Measurements from ENCODE around the gene RASGRP3. TPM values are rescaled to one million over a fixed set of nuclear protein-coding genes. Genes with fewer than 3 reads are reported as not detected.

RASGRP3 gene
- total RNA-seq, 1 donor from 2014 or later, result 5.2 TPM

GRCh38 chr2:33491441-33492084 is 15.1 kb downstream of the RASGRP3 start:
- intact Hi-C loops (cut with micrococcal nuclease), result no loop called here

DNA sequence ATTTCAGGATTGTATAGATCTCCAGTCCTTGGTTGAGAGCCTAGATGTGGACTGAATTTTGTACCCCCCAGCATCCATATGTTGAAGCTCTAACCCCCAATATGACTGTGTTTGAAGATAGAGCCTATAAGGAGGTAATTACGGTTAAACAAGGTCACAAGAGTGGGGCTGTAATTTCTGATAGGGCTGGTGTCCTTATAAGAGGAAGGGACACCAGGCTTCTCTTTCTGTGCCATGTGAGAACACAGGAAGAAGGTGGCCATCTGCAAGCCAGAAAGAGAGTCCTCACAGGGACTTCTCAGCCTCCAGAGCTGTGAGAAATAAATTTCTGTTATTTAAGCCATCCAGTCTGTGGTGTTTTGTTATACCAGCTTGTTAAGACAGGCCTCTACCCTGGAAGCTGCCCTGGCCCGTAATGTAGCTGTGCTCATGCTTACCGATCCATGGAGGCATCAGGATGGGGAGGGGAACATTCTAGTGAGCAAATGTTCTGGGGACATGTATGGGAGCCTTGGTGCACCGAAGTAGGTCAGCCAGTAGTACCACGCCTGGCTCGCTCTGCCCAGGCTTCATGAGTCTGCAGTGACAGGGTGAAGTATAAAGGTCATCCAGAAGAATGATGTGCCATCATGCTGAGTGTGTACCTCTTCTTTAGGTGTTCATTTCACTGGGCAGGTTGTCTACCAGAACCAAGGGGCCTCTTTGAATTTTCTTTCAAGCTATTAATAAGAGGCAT is 16.1 kb downstream of the RASGRP3 start:
- intact Hi-C loops (cut with micrococcal nuclease), result no loop called here

DNA sequence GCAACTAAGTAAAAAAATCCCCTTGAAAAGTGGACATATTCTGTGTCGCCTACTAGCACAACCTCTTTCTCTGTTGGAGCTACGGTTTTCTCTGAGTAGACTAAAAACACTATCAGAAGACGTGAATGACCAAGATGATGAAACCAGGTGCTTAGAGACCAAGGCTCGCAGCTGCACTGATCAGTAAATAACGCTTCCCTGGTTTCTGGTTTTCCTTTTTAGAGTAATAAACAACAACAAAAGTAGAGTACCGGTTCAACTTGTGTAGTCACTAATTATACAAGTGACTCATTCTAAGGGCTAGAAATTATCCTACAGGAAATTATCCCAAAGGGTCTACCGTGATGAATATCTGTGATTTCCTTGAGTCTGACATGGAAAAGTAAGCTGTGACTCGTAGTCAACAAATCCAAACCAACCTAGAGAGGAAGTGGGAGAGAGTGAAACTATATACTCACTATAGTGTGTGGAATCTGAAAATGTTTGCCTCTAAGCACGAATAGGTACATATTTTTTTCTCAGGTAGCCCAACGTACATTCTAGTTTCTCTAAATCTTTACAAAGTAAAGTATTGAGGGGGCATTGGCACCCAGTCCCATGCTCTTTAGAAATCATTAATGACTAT is 17.8 kb downstream of the RASGRP3 start:
- intact Hi-C loops (cut with micrococcal nuclease), result no loop called here

DNA sequence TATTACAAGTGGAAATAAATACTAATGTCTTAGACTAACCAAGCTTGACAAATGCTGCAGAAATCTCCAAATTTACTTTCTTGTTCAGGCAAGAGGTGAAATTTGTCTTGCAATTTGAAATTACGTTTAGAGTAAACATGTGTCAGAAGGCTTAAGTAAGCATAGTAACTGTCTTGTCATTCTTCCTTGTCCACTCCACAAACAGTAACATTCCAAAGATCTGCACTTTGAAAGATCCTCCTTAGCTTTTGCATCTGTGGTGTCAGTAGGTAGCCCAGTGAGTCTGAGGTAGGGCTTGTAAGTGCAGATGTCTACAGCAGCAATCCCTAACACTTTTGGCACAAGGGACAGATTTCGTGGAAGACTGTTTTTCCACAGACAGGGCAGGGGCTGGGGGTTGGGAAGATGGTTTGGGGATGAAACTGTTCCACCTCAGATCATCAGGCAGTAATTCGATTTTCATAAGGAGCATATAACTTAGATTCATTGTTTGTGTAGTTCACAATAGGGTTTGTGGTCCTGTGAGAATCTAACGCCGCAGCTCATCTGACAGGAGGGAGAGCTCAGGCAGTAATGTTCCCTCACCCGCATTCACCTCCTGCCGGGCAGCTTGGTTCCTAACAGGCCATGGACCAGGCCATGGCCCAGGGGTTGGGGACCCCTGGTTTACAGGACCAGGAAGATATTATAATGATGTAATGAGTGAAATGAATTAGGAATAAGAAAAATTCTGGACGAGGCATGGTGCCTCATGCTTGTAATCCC is 18.6 kb downstream of the RASGRP3 start:
- intact Hi-C loops (cut with micrococcal nuclease), result loop anchor here (5.0 kb wide), 1 partner anchor 102 kb away; the partner anchor contains the start of gene FAM98A

- intact Hi-C loops (cut with micrococcal nuclease), result loop anchor here (2.0 to 5.0 kb wide), 2 partner anchors 31 to 102 kb away; partner anchors contain the start of gene FAM98A
Observed at GRCh38 chr2:33495683-33496082, 19.2 kb downstream of the RASGRP3 start.

DNA sequence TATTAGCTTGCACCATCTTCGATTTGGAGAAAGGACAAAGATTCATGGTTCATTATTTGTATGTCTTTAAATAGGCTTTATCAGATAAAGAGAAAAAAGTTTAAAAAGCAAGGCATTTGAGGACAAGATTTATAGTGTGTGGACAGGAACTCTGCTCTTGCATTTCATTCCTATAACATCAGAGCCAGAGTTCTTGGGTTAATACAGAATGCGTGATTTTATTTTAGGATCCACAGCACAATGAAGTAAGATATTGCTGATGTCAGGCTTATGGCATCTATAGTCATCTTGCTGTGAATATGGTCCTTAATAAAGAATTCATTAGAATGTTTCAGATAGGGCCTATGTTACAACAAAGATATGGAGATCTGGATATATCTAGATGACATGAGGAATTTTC is 19.7 kb downstream of the RASGRP3 start:
- intact Hi-C loops (cut with micrococcal nuclease), result loop anchor here (2.0 to 5.0 kb wide), 2 partner anchors 31 to 101 kb away; partner anchors contain the start of gene FAM98A

DNA sequence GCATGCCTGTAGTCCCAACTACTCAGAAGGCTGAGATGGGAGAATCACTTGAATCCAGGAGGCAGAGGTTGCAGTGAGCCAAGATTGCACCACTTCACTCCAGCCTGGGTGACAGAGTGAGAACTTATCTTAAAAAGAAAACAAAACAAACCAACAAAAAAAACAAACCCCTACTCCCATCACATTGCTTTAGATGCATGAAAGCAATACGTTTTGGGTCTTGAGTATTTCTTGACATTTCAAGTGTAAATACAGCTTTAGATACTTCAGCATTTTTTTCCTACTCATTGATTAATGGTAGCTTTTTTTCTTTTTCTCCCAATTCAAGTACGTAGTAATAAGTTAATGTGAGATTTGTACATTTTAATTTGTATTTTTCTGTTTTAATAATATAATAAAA is 20.3 kb downstream of the RASGRP3 start:
- intact Hi-C loops (cut with micrococcal nuclease), result loop anchor here (1.0 to 5.0 kb wide), 3 partner anchors 20 to 101 kb away; partner anchors contain the start of genes FAM98A and RASGRP3

DNA sequence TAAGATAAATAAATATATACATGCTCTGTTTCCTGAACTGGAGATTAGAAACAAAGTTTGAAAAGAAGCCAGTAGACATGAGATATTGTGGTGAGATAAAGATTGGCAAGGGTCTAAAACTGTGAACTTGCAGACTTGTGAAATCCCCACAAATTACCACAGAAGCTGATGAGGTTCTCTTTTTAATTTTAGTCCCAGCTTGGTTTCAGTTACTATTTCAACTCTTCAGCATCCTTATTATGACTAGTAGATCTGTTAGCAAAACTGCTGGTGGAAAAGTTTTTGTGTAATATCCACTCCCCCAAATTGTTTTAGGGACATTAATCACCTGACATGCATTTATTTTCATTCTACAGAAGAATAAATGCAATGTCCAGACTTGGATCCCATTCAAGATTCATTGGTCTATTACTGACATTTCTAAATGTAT is 20.8 kb downstream of the RASGRP3 start:
- intact Hi-C loops (cut with micrococcal nuclease), result loop anchor here (1.0 to 5.0 kb wide), 3 partner anchors 21 to 100 kb away; partner anchors contain the start of genes FAM98A and RASGRP3

GRCh38 chr2:33498291-33498956 is 22.0 kb downstream of the RASGRP3 start:
- intact Hi-C loops (cut with micrococcal nuclease), result loop anchor here (5.0 kb wide), 1 partner anchor 99 kb away; the partner anchor contains the start of gene FAM98A

- intact Hi-C loops (cut with micrococcal nuclease), result no loop called here
Observed at GRCh38 chr2:33500177-33500576, 23.7 kb downstream of the RASGRP3 start.

GRCh38 chr2:33502025-33502424 is 25.6 kb downstream of the RASGRP3 start:
- intact Hi-C loops (cut with micrococcal nuclease), result no loop called here

GRCh38 chr2:33503002-33503401 is 26.6 kb downstream of the RASGRP3 start:
- intact Hi-C loops (cut with micrococcal nuclease), result no loop called here

- intact Hi-C loops (cut with micrococcal nuclease), result no loop called here
Observed at GRCh38 chr2:33505966-33506365, 29.5 kb downstream of the RASGRP3 start.

- intact Hi-C loops (cut with micrococcal nuclease), result no loop called here
Observed at GRCh38 chr2:33509908-33510585, 33.6 kb downstream of the RASGRP3 start.

DNA sequence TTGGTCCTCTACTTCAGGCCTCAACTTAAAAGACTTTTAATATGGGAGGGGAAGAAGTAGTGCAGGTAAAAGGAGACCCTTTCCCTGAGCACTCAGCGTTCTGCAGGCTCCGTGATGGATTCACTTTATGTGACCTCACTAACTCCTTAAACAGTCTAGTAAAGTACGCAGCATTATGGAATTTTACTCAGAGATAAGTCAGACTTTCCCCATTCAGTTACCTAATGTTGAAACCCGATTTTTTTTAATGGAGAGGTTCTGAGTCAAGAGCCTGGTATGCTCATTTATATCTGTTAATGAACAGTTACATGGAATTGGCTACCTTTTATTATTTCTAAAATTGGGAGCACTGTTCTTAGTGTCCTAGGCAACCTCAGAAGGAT is 34.1 kb downstream of the RASGRP3 start:
- intact Hi-C loops (cut with micrococcal nuclease), result no loop called here

GRCh38 chr2:33511141-33511540 is 34.7 kb downstream of the RASGRP3 start:
- intact Hi-C loops (cut with micrococcal nuclease), result no loop called here

GRCh38 chr2:33512112-33512511 is 35.7 kb downstream of the RASGRP3 start:
- intact Hi-C loops (cut with micrococcal nuclease), result no loop called here

GRCh38 chr2:33513480-33513879 is 37.0 kb downstream of the RASGRP3 start:
- intact Hi-C loops (cut with micrococcal nuclease), result no loop called here

- intact Hi-C loops (cut with micrococcal nuclease), result no loop called here
Observed at GRCh38 chr2:33516456-33516995, 40.1 kb downstream of the RASGRP3 start.

DNA sequence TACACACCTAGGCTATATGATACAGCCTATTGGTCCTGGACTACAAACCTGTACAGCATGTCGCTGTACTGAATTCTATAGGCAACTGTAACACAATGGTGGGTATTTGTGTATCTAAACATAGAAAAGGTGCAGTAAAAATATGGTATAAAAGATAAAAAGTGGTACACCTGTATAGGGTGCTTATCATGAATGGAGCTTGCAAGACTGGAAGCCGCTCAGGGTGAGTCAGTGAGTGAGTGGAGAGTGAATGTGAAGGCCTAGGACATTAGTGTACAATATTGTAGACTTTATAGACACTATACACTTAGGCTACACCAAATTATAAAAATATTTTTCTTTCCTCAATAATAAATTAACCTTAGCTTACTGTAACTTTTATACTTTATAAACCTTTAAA is 41.8 kb downstream of the RASGRP3 start:
- intact Hi-C loops (cut with micrococcal nuclease), result no loop called here

All from T-helper 2 cell treated with Interferon-gamma antibody and Interleukin-4, amounts not matched to agents 100 ng/mL and 5 ng/mL, for 36 hours (primary cell).